Measurements from ENCODE around the gene SNAI3. TPM values are rescaled to one million over a fixed set of nuclear protein-coding genes. Genes with fewer than 3 reads are reported as not detected.
A peak's percentile ranks its signal among the peaks of the same experiment; 100 is the strongest.

SNAI3 gene
- total RNA-seq, 1 donor from 2014 or later = 1.2 TPM

GRCh38 chr16:88638323-88639230 is 47.7 kb downstream of the SNAI3 start, which contains the start of gene IL17C:
Gene IL17C, plus strand, starts transcription at chr16:88638572. Its CDS starts 70 bp downstream, at chr16:88638642.
- Mint-ChIP-seq H3K4me3 (ENCODE audit: low read depth) (no peak within 1 kb of the TSS), H3K9me3 (ENCODE audit: low read depth) (no peaks in the 10 kb centered on the region), H3K4me1 (ENCODE audit: low read depth) (no peaks in the 10 kb centered on the region), H3K36me3 (ENCODE audit: insufficient read depth) (no peaks in the 10 kb centered on the region), H3K27me3 (peaks cover 37% of the 10 kb centered on the region), H3K27ac (peak within 1 kb of the TSS; percentile 65)
- DNase-seq (ENCODE audit: low spot score, unreplicated experiment) = no peak
- no peak for TF ChIP-seq CTCF (IDR thresholded peaks at IDR 0.05; ENCODE audit: unreplicated experiment)

GRCh38 chr16:88636488-88637265 is 49.6 kb downstream of the SNAI3 start:
- Mint-ChIP-seq H3K27me3 (peaks cover 37% of the 10 kb centered on the region), H3K36me3 (ENCODE audit: insufficient read depth) (peaks cover 3% of the 10 kb centered on the region), H3K4me3 (ENCODE audit: low read depth) (no peak overlapping the region), H3K9me3 (ENCODE audit: low read depth) (no peaks in the 10 kb centered on the region), H3K4me1 (ENCODE audit: low read depth) (no peaks in the 10 kb centered on the region), H3K27ac (no peak overlapping the region)
- no peak for TF ChIP-seq CTCF (IDR thresholded peaks at IDR 0.05; ENCODE audit: unreplicated experiment)
- DNase-seq (ENCODE audit: low spot score, unreplicated experiment) = no peak

- no peak overlapping the region for H3K27ac Mint-ChIP-seq
- H3K36me3 Mint-ChIP-seq (ENCODE audit: insufficient read depth) = peaks cover 6% of the 10 kb centered on the region
- no peaks in the 10 kb centered on the region for H3K9me3 Mint-ChIP-seq (ENCODE audit: low read depth)
- no peak for DNase-seq (ENCODE audit: low spot score, unreplicated experiment)
- H3K4me1 Mint-ChIP-seq (ENCODE audit: low read depth) = no peaks in the 10 kb centered on the region
- H3K27me3 Mint-ChIP-seq = peaks cover 37% of the 10 kb centered on the region
- TF ChIP-seq CTCF (IDR thresholded peaks at IDR 0.05; ENCODE audit: unreplicated experiment) = no peak
- peak overlapping the region; percentile 26 for H3K4me3 Mint-ChIP-seq (ENCODE audit: low read depth)
Measured at GRCh38 chr16:88635671-88636319, 50.5 kb downstream of the SNAI3 start.

- Mint-ChIP-seq H3K4me1 (ENCODE audit: low read depth) (no peaks in the 10 kb centered on the region), H3K36me3 (ENCODE audit: insufficient read depth) (peaks cover 6% of the 10 kb centered on the region), H3K9me3 (ENCODE audit: low read depth) (no peaks in the 10 kb centered on the region), H3K27ac (no peak overlapping the region), H3K4me3 (ENCODE audit: low read depth) (no peak overlapping the region), H3K27me3 (peaks cover 31% of the 10 kb centered on the region)
- no peak for TF ChIP-seq CTCF (IDR thresholded peaks at IDR 0.05; ENCODE audit: unreplicated experiment)
- no peak for DNase-seq (ENCODE audit: low spot score, unreplicated experiment)
Measured at GRCh38 chr16:88634994-88635670, 51.2 kb downstream of the SNAI3 start.
